Measurements from ENCODE around the gene TMEM132A. TPM values are rescaled to one million over a fixed set of nuclear protein-coding genes. Genes with fewer than 3 reads are reported as not detected.
A peak's percentile ranks its signal among the peaks of the same experiment; 100 is the strongest.

TMEM132A gene
- total RNA-seq, 1 experiment from 2014 or later: 95.5 TPM

GRCh38 chr11:60938500-60938899 is 14.2 kb downstream of the TMEM132A start:
- Histone ChIP-seq H4K20me1 (ENCODE audit: control insufficient read depth, insufficient read depth, insufficient read length) (no peaks in the 10 kb centered on the region), H2BK5ac (ENCODE audit: insufficient read length, low read length) (no peak overlapping the region), H3T11ph (ENCODE audit: low read length) (no peak overlapping the region), H3K23ac (ENCODE audit: insufficient read length, low read depth, low read length) (no peak overlapping the region), H3K27ac (ENCODE audit: insufficient read length, low read depth, low read length) (no peak overlapping the region), H3K4ac (ENCODE audit: low read depth, low read length) (no peak overlapping the region), H3K9ac (ENCODE audit: extremely low read depth, insufficient read length, low read length) (no peak overlapping the region), H3K79me2 (ENCODE audit: insufficient read depth, low read length) (no peaks in the 10 kb centered on the region), H2AFZ (ENCODE audit: low read length) (no peak overlapping the region), H3K23me2 (ENCODE audit: insufficient read length, low read depth, low read length, poor library complexity, severe bottlenecking) (no peaks in the 10 kb centered on the region), H3K18ac (ENCODE audit: insufficient read length, low read depth, low read length) (no peak overlapping the region), H3K4me2 (ENCODE audit: insufficient read depth, insufficient read length, low read length) (no peak overlapping the region), H3K79me1 (ENCODE audit: insufficient read depth, low read depth, low read length, poor library complexity, severe bottlenecking) (no peaks in the 10 kb centered on the region), H3K56ac (ENCODE audit: insufficient read length, low read depth, low read length) (no peak overlapping the region), H3K27me3 (ENCODE audit: insufficient read depth, low read length) (no peaks in the 10 kb centered on the region), H2BK12ac (ENCODE audit: insufficient read length, low read depth, low read length) (no peak overlapping the region), H3K4me1 (ENCODE audit: insufficient read depth, low read length) (no peaks in the 10 kb centered on the region), H3K14ac (ENCODE audit: insufficient read depth, low read length) (no peak overlapping the region), H2BK120ac (ENCODE audit: low read depth, low read length, poor library complexity, severe bottlenecking) (no peak overlapping the region), H4K8ac (replicated peaks; ENCODE audit: insufficient read length, low read depth, low read length) (no peak overlapping the region), H4K91ac (ENCODE audit: insufficient read length, low read depth, low read length) (no peak overlapping the region), H3K9me3 (ENCODE audit: control insufficient read depth, low read depth, low read length) (no peaks in the 10 kb centered on the region), H2AK5ac (ENCODE audit: insufficient read length, low read length) (no peak overlapping the region), H2BK15ac (ENCODE audit: low read depth, low read length) (no peak overlapping the region), H2BK20ac (ENCODE audit: low read depth, low read length, poor library complexity, severe bottlenecking) (no peak overlapping the region), H4K5ac (ENCODE audit: insufficient read length, low read depth, low read length) (no peak overlapping the region)
- 0 out of 3 replicates have a peak, but pooled peaks have one; percentile 12 for TF ChIP-seq CTCF (conservative IDR thresholded peaks at IDR 0.05)
- no peak for DNase-seq
- H3K27ac Mint-ChIP-seq: peak overlapping the region in 2 of 3 experiments; percentile 34 to 47; a peak in 2 of 7 replicates
- H3K4me3 Mint-ChIP-seq: no peak overlapping the region
- H3K9me3 Mint-ChIP-seq: no peaks in the 10 kb centered on the region
- no CpG with 5 or more reads among the region's 9 CpGs for WGBS (ENCODE audit: extremely low coverage, insufficient read length, low lambda C conversion rate)
- peaks cover 4 to 23% (median 19%) of the 10 kb centered on the region in 3 experiments; a peak in 6 of 7 replicates for H3K36me3 Mint-ChIP-seq (ENCODE audit: insufficient read depth in 1 of 3, low read depth in 3 of 3)
- H3K27me3 Mint-ChIP-seq (ENCODE audit: low read depth): peaks cover 3% of the 10 kb centered on the region
- peaks cover 7 to 8% of the 10 kb centered on the region in 2 experiments; a peak in 3 of 4 replicates for H3K4me1 Mint-ChIP-seq
